ENCODE data around the gene RASAL2. TPM values are rescaled to one million over a fixed set of nuclear protein-coding genes. Genes with fewer than 3 reads are reported as not detected.

Gene RASAL2
- total RNA-seq, 1 experiment from 2014 or later = 22.2 TPM

- Histone ChIP-seq H3K79me2 (ENCODE audit: insufficient read depth, low read length) (no peaks in the 10 kb centered on the region), H3K23me2 (ENCODE audit: insufficient read length, low read depth, low read length, poor library complexity, severe bottlenecking) (no peaks in the 10 kb centered on the region), H2BK15ac (ENCODE audit: low read depth, low read length) (no peak overlapping the region), H3T11ph (ENCODE audit: low read length) (no peak overlapping the region), H2BK20ac (ENCODE audit: low read depth, low read length, poor library complexity, severe bottlenecking) (no peak overlapping the region), H3K56ac (ENCODE audit: insufficient read length, low read depth, low read length) (no peak overlapping the region), H3K79me1 (ENCODE audit: insufficient read depth, low read depth, low read length, poor library complexity, severe bottlenecking) (no peaks in the 10 kb centered on the region), H2BK12ac (ENCODE audit: insufficient read length, low read depth, low read length) (no peak overlapping the region), H4K5ac (ENCODE audit: insufficient read length, low read depth, low read length) (no peak overlapping the region), H3K27ac (ENCODE audit: insufficient read length, low read depth, low read length) (no peak overlapping the region), H4K8ac (replicated peaks; ENCODE audit: insufficient read length, low read depth, low read length) (no peak overlapping the region), H3K14ac (ENCODE audit: insufficient read depth, low read length) (no peak overlapping the region), H4K91ac (ENCODE audit: insufficient read length, low read depth, low read length) (no peak overlapping the region), H2BK120ac (ENCODE audit: low read depth, low read length, poor library complexity, severe bottlenecking) (no peak overlapping the region), H3K9ac (ENCODE audit: extremely low read depth, insufficient read length, low read length) (no peak overlapping the region), H3K27me3 (ENCODE audit: insufficient read depth, low read length) (no peaks in the 10 kb centered on the region), H3K18ac (ENCODE audit: insufficient read length, low read depth, low read length) (no peak overlapping the region), H2AK5ac (ENCODE audit: insufficient read length, low read length) (no peak overlapping the region), H4K20me1 (ENCODE audit: control insufficient read depth, insufficient read depth, insufficient read length) (no peaks in the 10 kb centered on the region), H3K9me3 (ENCODE audit: control insufficient read depth, low read depth, low read length) (no peaks in the 10 kb centered on the region), H2AFZ (ENCODE audit: low read length) (no peak overlapping the region), H3K4me1 (ENCODE audit: insufficient read depth, low read length) (no peaks in the 10 kb centered on the region), H3K23ac (ENCODE audit: insufficient read length, low read depth, low read length) (no peak overlapping the region), H3K4me2 (ENCODE audit: insufficient read depth, insufficient read length, low read length) (no peak overlapping the region), H3K4ac (ENCODE audit: low read depth, low read length) (no peak overlapping the region), H2BK5ac (ENCODE audit: insufficient read length, low read length) (no peak overlapping the region)
- Mint-ChIP-seq H3K27ac (no peak overlapping the region), H3K36me3 (ENCODE audit: insufficient read depth in 1 of 3, low read depth in 3 of 3) (peaks cover 4 to 10% (median 8%) of the 10 kb centered on the region in 3 experiments; a peak in 5 of 7 replicates), H3K9me3 (no peaks in the 10 kb centered on the region), H3K27me3 (ENCODE audit: low read depth) (no peaks in the 10 kb centered on the region), H3K4me1 (peaks cover 0 to 6% of the 10 kb centered on the region in 2 experiments; a peak in 2 of 4 replicates), H3K4me3 (no peak overlapping the region)
- DNase-seq = no peak
- no peak for TF ChIP-seq CTCF (conservative IDR thresholded peaks at IDR 0.05)
- no CpG with 5 or more reads among the region's 1 CpG for WGBS (ENCODE audit: extremely low coverage, insufficient read length, low lambda C conversion rate)
Observed at GRCh38 chr1:178405137-178405536, 311.2 kb downstream of the RASAL2 start.
